8988T (cell line): ENCODE results near the gene COX7A2L.
"Not testable (repeated sequence)": the region's sequence is repeated elsewhere in the genome, so short reads cannot be mapped to it uniquely, and the experiment has no call there.

Experiments used
- DNase-seq: peaks from one replicate; pipeline ENCODE4 v3.0.0; 2011

The COX7A2L gene

GRCh38 chr2:42338567-42339190, 22.3 kb downstream of the COX7A2L start:
- DNase-seq: no peak

- DNase-seq: no peak
These were observed 23.0 kb downstream of the COX7A2L start for GRCh38 chr2:42337846-42338566.

- no peak for DNase-seq
These were observed 23.6 kb downstream of the COX7A2L start for GRCh38 chr2:42337356-42337820.

GRCh38 chr2:42336361-42336965, 24.6 kb downstream of the COX7A2L start:
- DNase-seq: no peak

GRCh38 chr2:42335514-42336104, 25.4 kb downstream of the COX7A2L start:
- no peak for DNase-seq

GRCh38 chr2:42334865-42335264, 26.2 kb downstream of the COX7A2L start:
- DNase-seq: not testable (repeated sequence)

GRCh38 chr2:42334220-42334619, 26.8 kb downstream of the COX7A2L start:
- DNase-seq: no peak

GRCh38 chr2:42333579-42333978, 27.4 kb downstream of the COX7A2L start:
- no peak for DNase-seq

- DNase-seq: no peak
These were observed 28.4 kb downstream of the COX7A2L start for GRCh38 chr2:42332575-42332974.

- DNase-seq: no peak
These were observed 29.3 kb downstream of the COX7A2L start for GRCh38 chr2:42331569-42332284.

GRCh38 chr2:42329736-42330135, 31.3 kb downstream of the COX7A2L start:
- DNase-seq: no peak

- no peak for DNase-seq
These were observed 32.1 kb downstream of the COX7A2L start for GRCh38 chr2:42328923-42329322.

GRCh38 chr2:42328148-42328833, 32.7 kb downstream of the COX7A2L start:
- no peak for DNase-seq

GRCh38 chr2:42327125-42327524, 33.9 kb downstream of the COX7A2L start:
- no peak for DNase-seq

GRCh38 chr2:42325609-42326008, 35.4 kb downstream of the COX7A2L start:
- no peak for DNase-seq

- no peak for DNase-seq
These were observed 36.1 kb downstream of the COX7A2L start for GRCh38 chr2:42324949-42325348.

GRCh38 chr2:42324244-42324643, 36.8 kb downstream of the COX7A2L start:
- DNase-seq: no peak

- DNase-seq: no peak
These were observed 39.5 kb downstream of the COX7A2L start for GRCh38 chr2:42321452-42322064.

- no peak for DNase-seq
These were observed 41.8 kb downstream of the COX7A2L start for GRCh38 chr2:42319265-42319664.

- no peak for DNase-seq
These were observed 43.1 kb downstream of the COX7A2L start for GRCh38 chr2:42317945-42318344.

- no peak for DNase-seq
These were observed 43.5 kb downstream of the COX7A2L start for GRCh38 chr2:42317486-42317885.

- no peak for DNase-seq
These were observed 44.1 kb downstream of the COX7A2L start for GRCh38 chr2:42316910-42317309.
